Urinary bladder (tissue), 4 donors: ENCODE results near the gene ERFL. TPM values are rescaled to one million over a fixed set of nuclear protein-coding genes. Genes with fewer than 3 reads are reported as not detected.

Source experiments
- DNase-seq: peaks from one replicate; pipeline ENCODE4 v3.0.0-alpha.2; 2015; ENCODE audit errors: extremely low spot score
- H3K27ac ChIP-seq: one replicate; pipeline ENCODE4 v1.5.1; 2013; ENCODE audit warnings: low read depth, mild to moderate bottlenecking, moderate library complexity
- H3K36me3 ChIP-seq: one replicate; pipeline ENCODE4 v1.6.1; 2013; ENCODE audit warnings: mild to moderate bottlenecking, moderate library complexity; ENCODE audit not compliant: insufficient read depth
- H3K4me1 ChIP-seq: one replicate; pipeline ENCODE4 v1.6.1; 2013; ENCODE audit warnings: mild to moderate bottlenecking, moderate library complexity; ENCODE audit not compliant: insufficient read depth
- H3K4me3 ChIP-seq: one replicate; pipeline ENCODE4 v1.5.1; 2013; ENCODE audit warnings: low read depth, low read length
- WGBS: extraction: QIAGEN DNeasy Blood & Tissue Kit; methylation state at CpG from one replicate; pipeline ENCODE4 v1.1.7; 2013; 5-methylcytosine and 5-hydroxymethylcytosine counted together
- polyA plus RNA-seq: library from polyadenylated mRNA; stranded (reverse); fragments of 200-250 nt; gene quantifications from one replicate; pipeline ENCODE4 v1.2.3, GENCODE V29; 2013
- total RNA-seq: library from RNA; depleted of rRNA; stranded (reverse); fragments of >200 nt; gene quantifications from one replicate; pipeline ENCODE4 v1.2.3, GENCODE V29; 2014
- donor health status: healthy with polysubstance abuse.
- donor health status: healthy.

Gene ERFL
- total and polyA plus RNA-seq, 2 donors: 0.19 TPM; not detected in 1

- WGBS: 82% methylated on average over 13 of the region's 13 CpGs
- Histone ChIP-seq H3K4me3 (no peak overlapping the region), H3K27ac (no peak overlapping the region), H3K4me1 (no peaks in the 10 kb centered on the region), H3K36me3 (peaks cover 3% of the 10 kb centered on the region)
- no peak for DNase-seq
Measured at GRCh38 chr19:41869374-41869955, 58.8 kb downstream of the ERFL start.

GRCh38 chr19:41868989-41869300 is 59.3 kb downstream of the ERFL start:
- Histone ChIP-seq H3K27ac (no peak overlapping the region), H3K36me3 (peaks cover 4% of the 10 kb centered on the region), H3K4me1 (no peaks in the 10 kb centered on the region), H3K4me3 (no peak overlapping the region)
- DNase-seq: no peak
- 86% methylated on average over 12 of the region's 12 CpGs for WGBS

GRCh38 chr19:41868120-41868988 is 59.9 kb downstream of the ERFL start:
- peaks cover 4% of the 10 kb centered on the region for H3K36me3 ChIP-seq
- H3K4me1 ChIP-seq: no peaks in the 10 kb centered on the region
- DNase-seq: no peak
- H3K27ac ChIP-seq: no peak overlapping the region
- WGBS: 79% methylated on average over 10 of the region's 10 CpGs
- no peak overlapping the region for H3K4me3 ChIP-seq

- DNase-seq: no peak
- no peak overlapping the region for H3K4me3 ChIP-seq
- peaks cover 4% of the 10 kb centered on the region for H3K36me3 ChIP-seq
- no peaks in the 10 kb centered on the region for H3K4me1 ChIP-seq
- no peak overlapping the region for H3K27ac ChIP-seq
- WGBS: 92% methylated on average over 3 of the region's 3 CpGs
Measured at GRCh38 chr19:41866284-41866683, 62.0 kb downstream of the ERFL start.

- 89% methylated on average over 5 of the region's 5 CpGs for WGBS
- H3K4me1 ChIP-seq: peaks cover 3% of the 10 kb centered on the region
- no peak for DNase-seq
- peaks cover 4% of the 10 kb centered on the region for H3K36me3 ChIP-seq
- no peak overlapping the region for H3K27ac ChIP-seq
- no peak overlapping the region for H3K4me3 ChIP-seq
Measured at GRCh38 chr19:41864374-41864773, 63.9 kb downstream of the ERFL start.

GRCh38 chr19:41863209-41863931 is 64.9 kb downstream of the ERFL start:
- Histone ChIP-seq H3K27ac (no peak overlapping the region), H3K36me3 (peaks cover 4% of the 10 kb centered on the region), H3K4me3 (no peak overlapping the region), H3K4me1 (peaks cover 3% of the 10 kb centered on the region)
- 87% methylated on average over 11 of the region's 11 CpGs for WGBS
- no peak for DNase-seq

- Histone ChIP-seq H3K36me3 (peaks cover 4% of the 10 kb centered on the region), H3K27ac (no peak overlapping the region), H3K4me1 (peaks cover 3% of the 10 kb centered on the region), H3K4me3 (no peak overlapping the region)
- no peak for DNase-seq
- 72% methylated on average over 2 of the region's 2 CpGs for WGBS
Measured at GRCh38 chr19:41862445-41862986, 65.7 kb downstream of the ERFL start.

GRCh38 chr19:41861846-41862245 is 66.4 kb downstream of the ERFL start:
- WGBS: 81% methylated on average over 9 of the region's 9 CpGs
- Histone ChIP-seq H3K36me3 (peaks cover 4% of the 10 kb centered on the region), H3K4me3 (no peak overlapping the region), H3K27ac (no peak overlapping the region), H3K4me1 (peaks cover 3% of the 10 kb centered on the region)
- no peak for DNase-seq

- Histone ChIP-seq H3K4me1 (peaks cover 3% of the 10 kb centered on the region), H3K36me3 (peaks cover 4% of the 10 kb centered on the region), H3K27ac (no peak overlapping the region), H3K4me3 (peak overlapping the region; percentile 89)
- no peak for DNase-seq
- WGBS: 36% methylated on average over 9 of the region's 9 CpGs
Measured at GRCh38 chr19:41861116-41861768, 67.0 kb downstream of the ERFL start.

- Histone ChIP-seq H3K36me3 (peaks cover 4% of the 10 kb centered on the region), H3K4me1 (peaks cover 3% of the 10 kb centered on the region), H3K27ac (peak overlapping the region; percentile 66), H3K4me3 (peak overlapping the region; percentile 89)
- no peak for DNase-seq
- WGBS: under 1% methylated on average over 45 of the region's 45 CpGs
Measured at GRCh38 chr19:41860419-41861115, 67.7 kb downstream of the ERFL start.

GRCh38 chr19:41859618-41860418 is 68.4 kb downstream of the ERFL start, which contains the start of gene RPS19:
Gene RPS19, plus strand, starts transcription at chr19:41860255. Its CDS starts 520 bp downstream, at chr19:41860775.
- Histone ChIP-seq H3K4me1 (peaks cover 3% of the 10 kb centered on the region), H3K36me3 (peaks cover 4% of the 10 kb centered on the region), H3K4me3 (peak within 1 kb of the TSS; percentile 89), H3K27ac (peak within 1 kb of the TSS; percentile 85)
- under 1% methylated on average over 76 of the region's 76 CpGs for WGBS
- peak; percentile 99 for DNase-seq

GRCh38 chr19:41859213-41859617 is 69.0 kb downstream of the ERFL start:
- WGBS: 2% methylated on average over 8 of the region's 8 CpGs
- no peak overlapping the region for H3K4me3 ChIP-seq
- no peak overlapping the region for H3K27ac ChIP-seq

More at GRCh38 chr19:41859213-41859617, 69.0 kb downstream of the ERFL start:
- DNase-seq: no peak
- no peaks in the 10 kb centered on the region for H3K36me3 ChIP-seq
- peaks cover 3% of the 10 kb centered on the region for H3K4me1 ChIP-seq
